K562 (cell line): ENCODE measurements around the gene THUMPD1. TPM values are rescaled to one million over a fixed set of nuclear protein-coding genes. Genes with fewer than 3 reads are reported as not detected.

ENCODE experiments used
- ATAC-seq: fragments of 200-7000 bp; cut with Tn5 transposase; 3 replicates; pipeline ENCODE4 v1.9.1; 2020; ENCODE audit warnings: moderate library complexity
- BruUV-seq: library from RNA; stranded (reverse); fragments of 400-500 nt; replicated peaks from 2 replicates; lab custom pipeline; 2021; lab: Mats Ljungman, UMichigan
- CTCF ChIA-PET: fragments of 300-600 bp; formaldehyde crosslinking; extraction: SDS; loops from one replicate; lab custom pipeline; 2021; ENCODE audit warnings: low intra/inter-chr PET ratio; lab: Yijun Ruan, JAX
- POLR2A ChIA-PET: fragments of 300-600, 350-650 bp; sonication (Branson Sonifier 250); formaldehyde crosslinking; extraction: SDS; loops from one replicate; lab custom pipeline; 2021; ENCODE audit warnings: antibody characterized with exemption, inconsistent platforms; lab: Yijun Ruan, JAX
- DNase-seq, 4 experiments: peaks; one replicate each; pipeline versions ENCODE4 v3.0.0 to v3.0.0-alpha.2; 2011 to 2018; ENCODE audit warnings: low spot score in 3 of 4, mixed read lengths in 3 of 4; ENCODE audit errors: extremely low read depth in 1 of 4
- FAIRE-seq: peaks from 2 replicates; lab custom pipeline; 2011; peaks lifted over from hg19 to GRCh38; lab: Jason Lieb, UNC
- H2AFZ ChIP-seq: 2 replicates; pipeline ENCODE4 v1.6.0; 2011; ENCODE audit warnings: low read depth, low read length, control low read depth, inconsistent platforms
- H3K27ac ChIP-seq: fragments of 200-600 bp; 3 replicates; pipeline ENCODE4 v1.8.0; 2011; ENCODE audit warnings: low read depth, mild to moderate bottlenecking, control low read depth, inconsistent platforms, low read length, moderate library complexity, mixed read lengths; ENCODE audit errors: extremely low read depth
- H3K27me3 ChIP-seq, 2 experiments: fragments of 300-600 bp in 1 of 2; 2 replicates in 1 of 2; 3 replicates in 1 of 2; pipeline versions ENCODE4 v1.6.0 to v1.8.0; 2011; ENCODE audit warnings: inconsistent platforms in 2 of 2, low read length in 2 of 2, mild to moderate bottlenecking in 1 of 2, mixed read lengths in 1 of 2, moderate library complexity in 1 of 2; ENCODE audit not compliant: control insufficient read depth in 2 of 2, insufficient read depth in 2 of 2
- H3K36me3 ChIP-seq: fragments of 300-600 bp; 3 replicates; pipeline ENCODE4 v1.8.0; 2011; ENCODE audit warnings: mild to moderate bottlenecking, low read length, inconsistent platforms; ENCODE audit not compliant: control insufficient read depth, insufficient read depth
- H3K4me1 ChIP-seq, 2 experiments: fragments of 200-600 bp in 1 of 2; replicated peaks in 1 of 2; 2 replicates in 1 of 2; 3 replicates in 1 of 2; pipeline versions ENCODE4 v1.5.1 to v1.8.0; 2011; ENCODE audit warnings: inconsistent platforms in 2 of 2, low read length in 2 of 2, mild to moderate bottlenecking in 1 of 2, mixed read lengths in 1 of 2, moderate library complexity in 1 of 2; ENCODE audit not compliant: control insufficient read depth in 2 of 2, insufficient read depth in 2 of 2
- H3K4me2 ChIP-seq: 2 replicates; pipeline ENCODE4 v1.6.1; 2011; ENCODE audit warnings: low read length, control low read depth, inconsistent platforms, mixed read lengths; ENCODE audit not compliant: insufficient read depth
- H3K4me3 ChIP-seq: fragments of 200-600 bp; sonication (generic), shearing (Covaris generic); 2 replicates; pipeline ENCODE4 v1.5.1; 2016; ENCODE audit warnings: control low read depth, inconsistent platforms
- H3K79me2 ChIP-seq: fragments of 200-600 bp; 3 replicates; pipeline ENCODE4 v1.8.0; 2011; ENCODE audit warnings: low read length, inconsistent platforms; ENCODE audit not compliant: control insufficient read depth, insufficient read depth
- H3K9ac ChIP-seq, 2 experiments: 2 replicates each; pipeline versions ENCODE4 v1.6.0 to v1.6.1; 2011; ENCODE audit warnings: low read depth in 2 of 2, low read length in 2 of 2, control low read depth in 1 of 2, inconsistent platforms in 1 of 2, mild to moderate bottlenecking in 1 of 2, mixed read lengths in 1 of 2; ENCODE audit not compliant: insufficient read depth in 1 of 2
- H3K9me1 ChIP-seq: one replicate; pipeline ENCODE4 v1.6.0; 2011; ENCODE audit warnings: inconsistent platforms, mild to moderate bottlenecking, low read length, moderate library complexity; ENCODE audit not compliant: control insufficient read depth, insufficient read depth
- H3K9me3 ChIP-seq: replicated peaks from 2 replicates; pipeline ENCODE4 v1.5.1; 2011; ENCODE audit warnings: low read depth, low read length, inconsistent platforms; ENCODE audit not compliant: control insufficient read depth, insufficient read depth
- H4K20me1 ChIP-seq: replicated peaks from 2 replicates; pipeline ENCODE4 v1.6.1; 2011; ENCODE audit warnings: low read length, inconsistent platforms, mixed read lengths; ENCODE audit not compliant: control insufficient read depth, insufficient read depth
- ATF3 ChIP-seq, 2 experiments: fragments of 450-650 bp in 1 of 2; sonication (generic) in 1 of 2; formaldehyde crosslinking in 1 of 2; IDR thresholded peaks in 1 of 2; conservative IDR thresholded peaks in 1 of 2; 2 replicates each; pipeline versions ENCODE4 v1.6.1 to v1.8.1; 2016 to 2023; ENCODE audit warnings: mild to moderate bottlenecking in 2 of 2, moderate library complexity in 2 of 2, inconsistent platforms in 1 of 2, missing genetic modification reagents in 1 of 2
- ATF7 ChIP-seq: fragments of 450-650 bp; IDR thresholded peaks from 2 replicates; pipeline ENCODE4 v1.7.1; 2014; ENCODE audit warnings: mild to moderate bottlenecking, moderate library complexity
- ETS1 ChIP-seq: conservative IDR thresholded peaks from 2 replicates; pipeline ENCODE4 v1.6.1; 2011; ENCODE audit warnings: low read depth, mild to moderate bottlenecking, low read length; ENCODE audit not compliant: control insufficient read depth
- NFXL1 ChIP-seq: fragments of 450-650 bp; formaldehyde crosslinking; IDR thresholded peaks from 2 replicates; pipeline ENCODE4 v1.4.0; 2021; ENCODE audit warnings: mild to moderate bottlenecking
- NR2F6 ChIP-seq: fragments of 450-650 bp; formaldehyde crosslinking; IDR thresholded peaks from 2 replicates; pipeline ENCODE4 v1.4.0; 2020; ENCODE audit warnings: mild to moderate bottlenecking
- PKNOX1 ChIP-seq: fragments of 450-650 bp; IDR thresholded peaks from 2 replicates; pipeline ENCODE4 v1.6.1; 2016
- SRF ChIP-seq, 2 experiments: fragments of 250-450, 450-650 bp in 1 of 2; sonication (Bioruptor Pico) in 1 of 2; sonication (generic) in 1 of 2; formaldehyde crosslinking; IDR thresholded peaks; 2 replicates each; pipeline versions ENCODE4 v1.5.0 to v1.5.1; 2020 to 2022; ENCODE audit warnings: mild to moderate bottlenecking in 1 of 2, missing genetic modification reagents in 1 of 2
- THRAP3 ChIP-seq: fragments of 450-650 bp; IDR thresholded peaks from 2 replicates; pipeline ENCODE4 v1.6.1; 2016; ENCODE audit warnings: mild to moderate bottlenecking, inconsistent platforms, borderline replicate concordance
- U2AF2 ChIP-seq: fragments of 200-400 bp; formaldehyde crosslinking; optimal IDR thresholded peaks from 2 replicates; pipeline ENCODE3; 2017; ENCODE audit warnings: low read depth, mild to moderate bottlenecking, low read length
- ZNF76 ChIP-seq: fragments of 250-450 bp; sonication (Bioruptor Pico); IDR thresholded peaks from 2 replicates; pipeline ENCODE4 v1.4.0; 2020; ENCODE audit warnings: mild to moderate bottlenecking, moderate library complexity, borderline replicate concordance
- WGBS: fragments of 100-300 bp; shearing (Covaris generic); methylation state at CpG from one replicate; pipeline ENCODE4 v1.1.6; 2016; ENCODE audit warnings: low coverage, mixed read lengths; ENCODE audit not compliant: insufficient coverage; ENCODE audit errors: missing lambda C conversion rate; 5-methylcytosine and 5-hydroxymethylcytosine counted together
- in situ Hi-C: fragments of 300-500 bp; cut with MboI; formaldehyde crosslinking; loops from 4 replicates; pipeline ENCODE4 v1.15.0; 2018; ENCODE audit warnings: inconsistent platforms, mixed read lengths
- intact Hi-C: fragments of 100-400 bp; cut with micrococcal nuclease; formaldehyde crosslinking; loops from 2 replicates; pipeline ENCODE4 v1.14.2; 2022
- polyA plus RNA-seq, 8 experiments: library from polyadenylated mRNA; depleted of rRNA in 4 of 8; stranded (reverse) in 5 of 8; unstranded in 3 of 8; fragments of >200 nt; fragmentation: Nextera tagmentation in 2 of 8; fragmentation: Illumina TruSeq in 1 of 8; extraction: Ambion mirVana in 2 of 8; extraction: Trizol in 1 of 8; gene quantifications; 2 replicates each; pipeline versions ENCODE4 v1.2.1 to v1.2.3, GENCODE V29; 2011 to 2014; ENCODE audit warnings: inconsistent platforms in 1 of 8, missing spikeins in 1 of 8
- total RNA-seq, 7 experiments: library from RNA; depleted of rRNA in 6 of 7; stranded (reverse); fragments of >200 nt in 6 of 7; fragmentation: Illumina TruSeq in 2 of 7; extraction: Trizol in 2 of 7; gene quantifications; 2 replicates each; pipeline versions ENCODE4 v1.2.1 to v1.2.3, GENCODE V29; 2011 to 2021; ENCODE audit warnings: low replicate concordance in 1 of 7

THUMPD1 gene
- total and polyA plus RNA-seq, 9 of the 15 experiments (the other 6 are each of a cell fraction or from before 2014, with no cell fraction given): 37.8 to 101 (median 56.8) TPM

- H3K79me2 ChIP-seq: no peaks in the 10 kb centered on the region
- no peaks in the 10 kb centered on the region for H3K9me3 ChIP-seq
- intact Hi-C loops: no loop called here
- no TSS peak for BruUV-seq
- TF ChIP-seq ATF7: peak; percentile 57; the same call in 1 of the 2 replicates
- TF ChIP-seq ATF3 (IDR thresholded peaks at IDR 0.05): peak; percentile 69
- no peak for TF ChIP-seq ATF3 (CRISPR knock-in tag; conservative IDR thresholded peaks at IDR 0.05)
- TF ChIP-seq THRAP3: no peak
- no peak for TF ChIP-seq ETS1
- no peak for TF ChIP-seq SRF (CRISPR knock-in tag; IDR thresholded peaks at IDR 0.05)
- TF ChIP-seq NFXL1 (CRISPR knock-in tag): no peak
- TF ChIP-seq NR2F6 (CRISPR knock-in tag): no peak
- no peak for TF ChIP-seq U2AF2
- TF ChIP-seq ZNF76 (CRISPR knock-in tag): no peak
- TF ChIP-seq PKNOX1: peak; percentile 27; the same call in 1 of the 2 replicates
- DNase-seq: no peak
- no peaks in the 10 kb centered on the region for H3K27me3 ChIP-seq
- no peak overlapping the region for H3K27ac ChIP-seq
- no peaks in the 10 kb centered on the region for H3K4me1 ChIP-seq
- in situ Hi-C loops: no loop called here
- WGBS: 39% methylated on average over 3 of the region's 3 CpGs
- POLR2A ChIA-PET: interaction anchor here (0.6 to 1.9 kb wide), 4 partner anchors 9 to 53 kb away, joined by 3 to 5 read pairs (median 4); no protein-coding TSS in a partner anchor
- H3K9ac ChIP-seq: no peak overlapping the region
- no peak overlapping the region for H2AFZ ChIP-seq
- H3K36me3 ChIP-seq: peaks cover 4% of the 10 kb centered on the region; the same call in 1 of the 3 replicates
- no peaks in the 10 kb centered on the region for H3K9me1 ChIP-seq
- H4K20me1 ChIP-seq: no peaks in the 10 kb centered on the region
- H3K4me3 ChIP-seq: no peak overlapping the region
- ATAC-seq: no peak
- no peak overlapping the region for H3K4me2 ChIP-seq
- CTCF ChIA-PET: no interaction called here
- no peak for FAIRE-seq
Measured at GRCh38 chr16:20729141-20729540, 12.5 kb downstream of the THUMPD1 start.
